B cell (primary cell): ENCODE results near the gene DPP9.

Source experiments
- CTCF ChIP-seq: fragments of 200-600 bp; IDR thresholded peaks from one replicate; pipeline ENCODE4 v1.8.0; 2022; ENCODE audit warnings: antibody characterized with exemption, mild to moderate bottlenecking
- EZH2 ChIP-seq: IDR thresholded peaks from 2 replicates; pipeline ENCODE4 v1.6.1; 2012; ENCODE audit warnings: borderline replicate concordance, low read depth, mild to moderate bottlenecking, moderate library complexity, low read length; ENCODE audit not compliant: insufficient read depth, poor library complexity, severe bottlenecking

- TF ChIP-seq CTCF = no peak
- no peak for TF ChIP-seq EZH2
Measured at GRCh38 chr19:4723595-4724514, at the start of gene DPP9.
